ENCODE results near the gene CD300LD. TPM values are rescaled to one million over a fixed set of nuclear protein-coding genes. Genes with fewer than 3 reads are reported as not detected.

The CD300LD gene
- total and polyA plus RNA-seq, 12 donors = not detected

GRCh38 chr17:74571621-74572270 is 20.3 kb downstream of the CD300LD start:
- H3K27me3 ChIP-seq = no peaks in the 10 kb centered on the region
- 65 to 91% (median 78%) methylated on average over 4 of the region's 4 CpGs for WGBS, 4 donors
- H3K36me3 ChIP-seq (replicated peaks in 1 of 2) = no peaks in the 10 kb centered on the region
- intact Hi-C loops (cut with DNase I) = no loop called here
- no peak for TF ChIP-seq POLR2A (IDR thresholded peaks at IDR 0.05)
- no peak for TF ChIP-seq CTCF (IDR thresholded peaks at IDR 0.05)
- H3K4me3 ChIP-seq = no peak overlapping the region
- no peak for DNase-seq
- no peaks in the 10 kb centered on the region for H3K9me3 ChIP-seq (replicated peaks in 1 of 3)
- no peak overlapping the region for H3K27ac ChIP-seq
- H3K4me1 ChIP-seq (replicated peaks in 1 of 2) = peaks cover 0 to 3% of the 10 kb centered on the region in 2 donors

- peak; percentile 30 to 82 (median 71) for DNase-seq
- H3K4me3 ChIP-seq = no peak overlapping the region
- no peaks in the 10 kb centered on the region for H3K36me3 ChIP-seq (replicated peaks in 1 of 2)
- H3K9me3 ChIP-seq (replicated peaks in 1 of 3) = no peaks in the 10 kb centered on the region
- H3K27me3 ChIP-seq = no peaks in the 10 kb centered on the region
- H3K27ac ChIP-seq = no peak overlapping the region
- no peak for TF ChIP-seq POLR2A (IDR thresholded peaks at IDR 0.05)
- TF ChIP-seq CTCF (IDR thresholded peaks at IDR 0.05) = no peak
- WGBS, 4 donors = 51 to 61% (median 56%) methylated on average over 29 to 32 of the region's 32 CpGs
- peaks cover 0 to 3% of the 10 kb centered on the region in 2 donors for H3K4me1 ChIP-seq (replicated peaks in 1 of 2)
- intact Hi-C loops (cut with DNase I) = no loop called here
Observed at GRCh38 chr17:74569020-74570003, 22.8 kb downstream of the CD300LD start.

- TF ChIP-seq CTCF (IDR thresholded peaks at IDR 0.05) (no peak), POLR2A (IDR thresholded peaks at IDR 0.05) (no peak)
- H3K36me3 ChIP-seq (replicated peaks in 1 of 2) = no peaks in the 10 kb centered on the region
- WGBS, 4 donors = 70 to 76% (median 73%) methylated on average over 3 to 4 of the region's 4 CpGs
Observed at GRCh38 chr17:74568106-74568873, 23.8 kb downstream of the CD300LD start.

GRCh38 chr17:74567397-74567796 is 24.7 kb downstream of the CD300LD start, which contains the start of gene CD300H:
CD300H (minus strand) TSS chr17:74567509.
- intact Hi-C loops (cut with DNase I) = no loop called here
- 40 to 67% (median 64%) methylated on average over 1 to 2 of the region's 2 CpGs for WGBS, 4 donors
- Histone ChIP-seq H3K36me3 (replicated peaks in 1 of 2) (no peaks in the 10 kb centered on the region), H3K4me1 (replicated peaks in 1 of 2) (peaks cover 0 to 3% of the 10 kb centered on the region in 2 donors), H3K9me3 (replicated peaks in 1 of 3) (no peaks in the 10 kb centered on the region), H3K27me3 (no peaks in the 10 kb centered on the region), H3K4me3 (no peak within 1 kb of the TSS), H3K27ac (no peak within 1 kb of the TSS)
- TF ChIP-seq POLR2A (IDR thresholded peaks at IDR 0.05) = no peak
- no peak for TF ChIP-seq CTCF (IDR thresholded peaks at IDR 0.05)
- DNase-seq = peak in 1 of 7 donors; percentile 15

More at GRCh38 chr17:74568106-74568873, 23.8 kb downstream of the CD300LD start:
- no peak overlapping the region for H3K27ac ChIP-seq
- intact Hi-C loops (cut with DNase I) = no loop called here
- DNase-seq = no peak
- H3K4me1 ChIP-seq (replicated peaks in 1 of 2) = peaks cover 0 to 3% of the 10 kb centered on the region in 2 donors
- H3K4me3 ChIP-seq = no peak overlapping the region
- no peaks in the 10 kb centered on the region for H3K27me3 ChIP-seq
- H3K9me3 ChIP-seq (replicated peaks in 1 of 3) = no peaks in the 10 kb centered on the region
